Glutamatergic neuron (in vitro differentiated cells): ENCODE results near the gene ETV5. TPM values are rescaled to one million over a fixed set of nuclear protein-coding genes. Genes with fewer than 3 reads are reported as not detected.

Experiments used
- DNase-seq: peaks from one replicate; pipeline ENCODE4 v3.0.0; 2022
- H3K27ac Mint-ChIP-seq: one replicate; pipeline ENCODE4 v1.8.0; 2020; ENCODE audit warnings: mild to moderate bottlenecking, mixed read lengths, inconsistent platforms; ENCODE audit not compliant: unreplicated experiment
- H3K27me3 Mint-ChIP-seq: one replicate; pipeline ENCODE4 v1.8.0; 2020; ENCODE audit warnings: mild to moderate bottlenecking, moderate library complexity, mixed read lengths, inconsistent platforms; ENCODE audit not compliant: unreplicated experiment
- H3K36me3 Mint-ChIP-seq: one replicate; pipeline ENCODE4 v1.8.0; 2020; ENCODE audit warnings: mild to moderate bottlenecking, mixed read lengths, inconsistent platforms; ENCODE audit not compliant: unreplicated experiment
- H3K4me1 Mint-ChIP-seq: one replicate; pipeline ENCODE4 v1.8.0; 2020; ENCODE audit warnings: mild to moderate bottlenecking, low read depth, mixed read lengths, inconsistent platforms; ENCODE audit not compliant: unreplicated experiment
- H3K4me3 Mint-ChIP-seq: one replicate; pipeline ENCODE4 v1.8.0; 2020; ENCODE audit warnings: mild to moderate bottlenecking, mixed read lengths, inconsistent platforms; ENCODE audit not compliant: unreplicated experiment
- H3K9me3 Mint-ChIP-seq: one replicate; pipeline ENCODE4 v1.8.0; 2020; ENCODE audit warnings: mild to moderate bottlenecking, moderate library complexity, mixed read lengths, inconsistent platforms; ENCODE audit not compliant: unreplicated experiment
- CTCF ChIP-seq: fragments of 200-600 bp; sonication (generic); IDR thresholded peaks from one replicate; pipeline ENCODE4 v1.5.0; 2021; ENCODE audit not compliant: partially characterized antibody, unreplicated experiment
- total RNA-seq: library from RNA; stranded (reverse); fragmentation: NEBNext Ultra II Directional; extraction: Animal tissue kit (Norgen Biotek cat#: 25700); gene quantifications from one replicate; pipeline ENCODE4 v1.2.1, GENCODE V29; 2021; ENCODE audit not compliant: unreplicated experiment

Gene ETV5
- total RNA-seq, 1 donor from 2014 or later: 16.9 TPM

DNA sequence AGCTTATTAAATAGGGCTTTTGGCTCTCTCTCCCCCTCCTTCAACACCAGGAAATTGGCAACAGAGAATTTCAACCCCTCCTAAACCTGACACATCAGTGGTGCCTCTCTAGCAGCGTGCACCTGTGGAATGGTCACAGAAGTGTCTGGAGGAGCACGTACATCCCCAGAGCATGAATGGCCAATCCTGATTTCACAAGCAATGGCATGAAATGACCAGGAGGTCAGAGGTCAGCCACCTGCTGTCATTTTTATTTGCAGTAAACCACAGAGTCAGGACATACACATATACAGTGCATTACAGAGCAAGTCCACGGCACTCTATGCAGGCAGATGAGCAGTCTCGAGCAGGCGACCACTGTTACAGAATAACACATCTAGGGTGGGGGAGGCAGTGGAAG, 25.1 kb upstream of the ETV5 start:
- H3K9me3 Mint-ChIP-seq: peaks cover 3% of the 10 kb centered on the region
- no peak overlapping the region for H3K4me3 Mint-ChIP-seq
- no peaks in the 10 kb centered on the region for H3K36me3 Mint-ChIP-seq
- TF ChIP-seq CTCF: no peak
- no peaks in the 10 kb centered on the region for H3K27me3 Mint-ChIP-seq
- no peak for DNase-seq
- peaks cover 31% of the 10 kb centered on the region for H3K4me1 Mint-ChIP-seq
- peak overlapping the region; percentile 1 for H3K27ac Mint-ChIP-seq

GRCh38 chr3:186132487-186132886, 23.6 kb upstream of the ETV5 start:
- no peak overlapping the region for H3K27ac Mint-ChIP-seq
- no peak for DNase-seq
- H3K9me3 Mint-ChIP-seq: peaks cover 3% of the 10 kb centered on the region
- H3K36me3 Mint-ChIP-seq: no peaks in the 10 kb centered on the region
- peaks cover 29% of the 10 kb centered on the region for H3K4me1 Mint-ChIP-seq
- H3K27me3 Mint-ChIP-seq: no peaks in the 10 kb centered on the region
- TF ChIP-seq CTCF: no peak
- H3K4me3 Mint-ChIP-seq: no peak overlapping the region

- H3K4me3 Mint-ChIP-seq: no peak overlapping the region
- no peak overlapping the region for H3K27ac Mint-ChIP-seq
- H3K27me3 Mint-ChIP-seq: peaks cover 2% of the 10 kb centered on the region
- H3K9me3 Mint-ChIP-seq: no peaks in the 10 kb centered on the region
- TF ChIP-seq CTCF: no peak
- no peak for DNase-seq
- peaks cover 13% of the 10 kb centered on the region for H3K4me1 Mint-ChIP-seq
- H3K36me3 Mint-ChIP-seq: no peaks in the 10 kb centered on the region
Measured at GRCh38 chr3:186129206-186129605, 20.3 kb upstream of the ETV5 start.

DNA sequence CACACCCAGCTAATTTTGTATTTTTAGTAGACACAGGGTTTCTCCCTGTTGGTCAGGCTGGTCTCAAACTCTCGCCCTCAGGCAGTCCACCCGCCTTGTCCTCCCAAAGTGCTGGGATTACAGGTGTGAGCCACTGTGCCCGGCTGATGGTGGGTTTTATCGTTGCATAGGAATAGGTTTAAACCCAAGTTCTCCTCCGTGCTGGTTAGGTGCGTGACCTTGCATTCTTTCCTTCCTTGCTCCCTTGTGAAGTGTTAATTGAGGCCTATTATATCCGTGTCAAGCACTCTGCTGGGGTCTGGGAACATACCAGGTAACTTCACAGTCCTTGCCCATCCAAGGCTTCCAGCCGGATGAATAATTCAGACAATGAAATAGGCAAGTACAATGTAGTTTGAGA, 19.3 kb upstream of the ETV5 start:
- DNase-seq: no peak
- Mint-ChIP-seq H3K4me3 (no peak overlapping the region), H3K4me1 (peaks cover 11% of the 10 kb centered on the region), H3K9me3 (no peaks in the 10 kb centered on the region), H3K36me3 (no peaks in the 10 kb centered on the region), H3K27ac (no peak overlapping the region), H3K27me3 (peaks cover 2% of the 10 kb centered on the region)
- no peak for TF ChIP-seq CTCF

DNA sequence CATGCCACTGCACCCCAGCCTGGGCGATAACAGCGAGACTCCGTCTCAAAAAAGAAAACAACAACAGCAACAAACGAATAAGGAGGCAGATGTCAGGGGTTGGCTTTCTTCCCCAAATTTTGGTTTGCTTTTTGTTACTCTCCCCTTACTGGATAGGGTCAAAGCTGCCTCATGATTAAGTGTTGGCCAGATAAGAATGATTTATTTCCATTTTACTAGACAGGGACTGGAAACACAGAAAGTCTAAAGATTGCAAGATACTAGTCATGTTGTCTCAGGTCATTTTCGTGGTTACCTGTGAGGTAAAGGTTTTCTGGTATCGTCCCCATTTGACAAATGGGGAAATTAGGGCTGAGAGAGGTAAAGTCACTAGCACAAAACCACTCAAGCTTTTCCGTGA, 18.6 kb upstream of the ETV5 start:
- DNase-seq: no peak
- Mint-ChIP-seq H3K36me3 (no peaks in the 10 kb centered on the region), H3K27me3 (peaks cover 2% of the 10 kb centered on the region), H3K4me1 (peaks cover 13% of the 10 kb centered on the region), H3K27ac (no peak overlapping the region), H3K4me3 (no peak overlapping the region), H3K9me3 (no peaks in the 10 kb centered on the region)
- TF ChIP-seq CTCF: no peak
